NCI-H187 (cell line): ENCODE data around the gene CARD10.
A peak's percentile ranks its signal among the peaks of the same experiment; 100 is the strongest.

ENCODE experiments used
- DNase-seq, 2 experiments: peaks; one replicate each; lab custom pipeline; 2025; lab: John Stamatoyannopoulos, UW

Gene CARD10

GRCh38 chr22:37503850-37504249 lies 15.4 kb downstream of the CARD10 start:
- no peak for DNase-seq

- no peak for DNase-seq
Observed at GRCh38 chr22:37503183-37503683, 16.0 kb downstream of the CARD10 start.

GRCh38 chr22:37502342-37503182 lies 16.7 kb downstream of the CARD10 start:
- DNase-seq: no peak

- no peak for DNase-seq
Observed at GRCh38 chr22:37501610-37502341, 17.4 kb downstream of the CARD10 start.

- DNase-seq: no peak
Observed at GRCh38 chr22:37500745-37501609, 18.2 kb downstream of the CARD10 start.

GRCh38 chr22:37499789-37500540 lies 19.2 kb downstream of the CARD10 start:
- DNase-seq: no peak

- DNase-seq: no peak
Observed at GRCh38 chr22:37499027-37499707, 20.0 kb downstream of the CARD10 start.

GRCh38 chr22:37498289-37498909 lies 20.8 kb downstream of the CARD10 start:
- peak; percentile 47 to 52 for DNase-seq

GRCh38 chr22:37497062-37497599 lies 22.1 kb downstream of the CARD10 start:
- DNase-seq: no peak

GRCh38 chr22:37496651-37497050 lies 22.6 kb downstream of the CARD10 start:
- DNase-seq: no peak

GRCh38 chr22:37493979-37494378 lies 25.2 kb downstream of the CARD10 start:
- no peak for DNase-seq

- DNase-seq: no peak
Observed at GRCh38 chr22:37492428-37493344, 26.5 kb downstream of the CARD10 start.

GRCh38 chr22:37491559-37492427 lies 27.4 kb downstream of the CARD10 start:
- DNase-seq: no peak

GRCh38 chr22:37491106-37491505 lies 28.1 kb downstream of the CARD10 start:
- no peak for DNase-seq

- no peak for DNase-seq
Observed at GRCh38 chr22:37489983-37490382, 29.2 kb downstream of the CARD10 start.

GRCh38 chr22:37488337-37489135 lies 30.7 kb downstream of the CARD10 start:
- no peak for DNase-seq

- no peak for DNase-seq
Observed at GRCh38 chr22:37487571-37487970, 31.6 kb downstream of the CARD10 start.
